Ishikawa (cell line): ENCODE measurements around the gene PLPP1.

Experiments
- CEBPB ChIP-seq: IDR thresholded peaks from 2 replicates; pipeline ENCODE4 v1.6.1; 2012
- CREB1 ChIP-seq: IDR thresholded peaks from 2 replicates; pipeline ENCODE4 v1.6.1; 2012; ENCODE audit warnings: low read depth
- EGR1 ChIP-seq: IDR thresholded peaks from 2 replicates; pipeline ENCODE4 v1.6.1; 2012
- EP300 ChIP-seq: IDR thresholded peaks from 2 replicates; pipeline ENCODE4 v1.6.1; 2012; ENCODE audit warnings: borderline replicate concordance
- FOXM1 ChIP-seq: IDR thresholded peaks from 2 replicates; pipeline ENCODE4 v1.6.1; 2012; ENCODE audit warnings: low read depth, borderline replicate concordance
- MAX ChIP-seq: IDR thresholded peaks from 2 replicates; pipeline ENCODE4 v1.6.1; 2012
- NFIC ChIP-seq: IDR thresholded peaks from 2 replicates; pipeline ENCODE4 v1.6.1; 2012
- RAD21 ChIP-seq: IDR thresholded peaks from 2 replicates; pipeline ENCODE4 v1.6.1; 2012; ENCODE audit warnings: low read depth
- REST ChIP-seq: IDR thresholded peaks from 2 replicates; pipeline ENCODE4 v1.6.1; 2012; ENCODE audit warnings: low read depth, mild to moderate bottlenecking
- TAF1 ChIP-seq: IDR thresholded peaks from 2 replicates; pipeline ENCODE4 v1.6.1; 2012; ENCODE audit warnings: low read depth, mild to moderate bottlenecking
- TCF12 ChIP-seq: IDR thresholded peaks from 2 replicates; pipeline ENCODE4 v1.6.1; 2012; ENCODE audit warnings: low read depth
- TEAD4 ChIP-seq: IDR thresholded peaks from 2 replicates; pipeline ENCODE4 v1.6.1; 2012
- USF1 ChIP-seq: IDR thresholded peaks from 2 replicates; pipeline ENCODE4 v1.6.1; 2012
- YY1 ChIP-seq: IDR thresholded peaks from 2 replicates; pipeline ENCODE4 v1.6.1; 2012; ENCODE audit warnings: low read depth
- ZBTB7A ChIP-seq: IDR thresholded peaks from 2 replicates; pipeline ENCODE4 v1.6.1; 2012; ENCODE audit warnings: low read depth

PLPP1 gene

GRCh38 chr5:55481293-55481855, 53.4 kb downstream of the PLPP1 start:
- TF ChIP-seq TAF1, result no peak
- no peak for TF ChIP-seq ZBTB7A
- no peak for TF ChIP-seq TCF12
- TF ChIP-seq FOXM1, result no peak
- TF ChIP-seq TEAD4, result no peak
- TF ChIP-seq REST, result no peak

- TF ChIP-seq YY1 (no peak), MAX (no peak), REST (no peak), EP300 (no peak), FOXM1 (no peak), CREB1 (no peak), RAD21 (no peak), EGR1 (no peak), ZBTB7A (no peak), TAF1 (no peak)
Observed at GRCh38 chr5:55480781-55481180, 54.0 kb downstream of the PLPP1 start.

GRCh38 chr5:55472642-55473041, 62.1 kb downstream of the PLPP1 start:
- TF ChIP-seq ZBTB7A, result no peak
- no peak for TF ChIP-seq CREB1
- no peak for TF ChIP-seq TAF1
- no peak for TF ChIP-seq NFIC
- TF ChIP-seq YY1, result no peak
- no peak for TF ChIP-seq EGR1
- no peak for TF ChIP-seq REST
- TF ChIP-seq TEAD4, result no peak
- TF ChIP-seq USF1, result no peak
- no peak for TF ChIP-seq CEBPB
- TF ChIP-seq EP300, result no peak
- no peak for TF ChIP-seq FOXM1
- no peak for TF ChIP-seq MAX
- TF ChIP-seq RAD21, result no peak
- TF ChIP-seq TCF12, result no peak

GRCh38 chr5:55471468-55471867, 63.3 kb downstream of the PLPP1 start:
- no peak for TF ChIP-seq EGR1
- TF ChIP-seq MAX, result no peak
- no peak for TF ChIP-seq YY1
- no peak for TF ChIP-seq USF1
- TF ChIP-seq RAD21, result no peak
- TF ChIP-seq ZBTB7A, result no peak
- TF ChIP-seq NFIC, result no peak
- no peak for TF ChIP-seq CREB1
- TF ChIP-seq REST, result no peak
- TF ChIP-seq TAF1, result no peak
- no peak for TF ChIP-seq TEAD4
- no peak for TF ChIP-seq EP300
- no peak for TF ChIP-seq TCF12
- no peak for TF ChIP-seq CEBPB
- TF ChIP-seq FOXM1, result no peak
